ENCODE measurements around the gene RAPGEF1. TPM values are rescaled to one million over a fixed set of nuclear protein-coding genes. Genes with fewer than 3 reads are reported as not detected.

RAPGEF1 gene
- total RNA-seq, 1 experiment from 2014 or later = 61.5 TPM

DNA sequence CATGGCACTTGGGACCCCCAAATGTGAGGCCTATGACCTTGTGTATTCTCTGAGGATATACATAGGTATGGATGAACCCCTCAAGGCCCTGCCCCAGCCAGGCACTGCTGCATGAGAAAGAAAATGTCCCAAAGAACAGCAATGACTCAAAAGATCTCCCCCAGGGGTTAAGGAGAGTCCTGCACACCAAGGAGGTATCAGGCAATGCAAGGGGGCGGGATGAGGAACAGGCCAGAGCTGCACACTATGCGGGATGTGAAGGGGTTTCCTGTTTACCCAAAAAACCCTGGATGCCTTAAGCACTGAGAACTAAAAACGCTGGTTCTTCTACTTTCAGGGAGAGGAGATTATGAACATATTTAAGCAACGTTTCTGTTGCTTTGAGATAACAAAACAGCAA is 3.4 kb downstream of the RAPGEF1 start:
- intact Hi-C loops (cut with micrococcal nuclease; ENCODE audit: unreplicated experiment) = no loop called here
- Histone ChIP-seq H3K9me3 (ENCODE audit: low read depth, low read length, poor library complexity, severe bottlenecking) (no peaks in the 10 kb centered on the region), H3K4me3 (ENCODE audit: low read depth, low read length, poor library complexity, severe bottlenecking) (no peak overlapping the region), H3K36me3 (ENCODE audit: insufficient read depth, low read length, poor library complexity, severe bottlenecking) (no peaks in the 10 kb centered on the region), H3K27me3 (replicated peaks; ENCODE audit: insufficient read depth, low read depth, low read length, poor library complexity) (no peaks in the 10 kb centered on the region), H3K27ac (ENCODE audit: low read depth, low read length, poor library complexity, severe bottlenecking) (no peak overlapping the region), H3K4me1 (ENCODE audit: insufficient read depth, low read length, poor library complexity, severe bottlenecking) (peaks cover 28% of the 10 kb centered on the region)
- ChIA-PET CTCF (no interaction called here), POLR2A (ENCODE audit: low non-redundant PET) (no interaction called here)
- no peak for DNase-seq (ENCODE audit: low spot score)
- no TSS peak for BruUV-seq (replicated peaks)
- TF ChIP-seq, protein P1, sequence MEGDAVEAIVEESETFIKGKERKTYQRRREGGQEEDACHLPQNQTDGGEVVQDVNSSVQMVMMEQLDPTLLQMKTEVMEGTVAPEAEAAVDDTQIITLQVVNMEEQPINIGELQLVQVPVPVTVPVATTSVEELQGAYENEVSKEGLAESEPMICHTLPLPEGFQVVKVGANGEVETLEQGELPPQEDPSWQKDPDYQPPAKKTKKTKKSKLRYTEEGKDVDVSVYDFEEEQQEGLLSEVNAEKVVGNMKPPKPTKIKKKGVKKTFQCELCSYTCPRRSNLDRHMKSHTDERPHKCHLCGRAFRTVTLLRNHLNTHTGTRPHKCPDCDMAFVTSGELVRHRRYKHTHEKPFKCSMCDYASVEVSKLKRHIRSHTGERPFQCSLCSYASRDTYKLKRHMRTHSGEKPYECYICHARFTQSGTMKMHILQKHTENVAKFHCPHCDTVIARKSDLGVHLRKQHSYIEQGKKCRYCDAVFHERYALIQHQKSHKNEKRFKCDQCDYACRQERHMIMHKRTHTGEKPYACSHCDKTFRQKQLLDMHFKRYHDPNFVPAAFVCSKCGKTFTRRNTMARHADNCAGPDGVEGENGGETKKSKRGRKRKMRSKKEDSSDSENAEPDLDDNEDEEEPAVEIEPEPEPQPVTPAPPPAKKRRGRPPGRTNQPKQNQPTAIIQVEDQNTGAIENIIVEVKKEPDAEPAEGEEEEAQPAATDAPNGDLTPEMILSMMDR (conservative IDR thresholded peaks at IDR 0.05; ENCODE audit: low read depth, low read length) = no peak
- TF ChIP-seq EZH2 (IDR thresholded peaks at IDR 0.05; ENCODE audit: borderline replicate concordance, low read depth, low read length, poor library complexity, severe bottlenecking) = no peak

DNA sequence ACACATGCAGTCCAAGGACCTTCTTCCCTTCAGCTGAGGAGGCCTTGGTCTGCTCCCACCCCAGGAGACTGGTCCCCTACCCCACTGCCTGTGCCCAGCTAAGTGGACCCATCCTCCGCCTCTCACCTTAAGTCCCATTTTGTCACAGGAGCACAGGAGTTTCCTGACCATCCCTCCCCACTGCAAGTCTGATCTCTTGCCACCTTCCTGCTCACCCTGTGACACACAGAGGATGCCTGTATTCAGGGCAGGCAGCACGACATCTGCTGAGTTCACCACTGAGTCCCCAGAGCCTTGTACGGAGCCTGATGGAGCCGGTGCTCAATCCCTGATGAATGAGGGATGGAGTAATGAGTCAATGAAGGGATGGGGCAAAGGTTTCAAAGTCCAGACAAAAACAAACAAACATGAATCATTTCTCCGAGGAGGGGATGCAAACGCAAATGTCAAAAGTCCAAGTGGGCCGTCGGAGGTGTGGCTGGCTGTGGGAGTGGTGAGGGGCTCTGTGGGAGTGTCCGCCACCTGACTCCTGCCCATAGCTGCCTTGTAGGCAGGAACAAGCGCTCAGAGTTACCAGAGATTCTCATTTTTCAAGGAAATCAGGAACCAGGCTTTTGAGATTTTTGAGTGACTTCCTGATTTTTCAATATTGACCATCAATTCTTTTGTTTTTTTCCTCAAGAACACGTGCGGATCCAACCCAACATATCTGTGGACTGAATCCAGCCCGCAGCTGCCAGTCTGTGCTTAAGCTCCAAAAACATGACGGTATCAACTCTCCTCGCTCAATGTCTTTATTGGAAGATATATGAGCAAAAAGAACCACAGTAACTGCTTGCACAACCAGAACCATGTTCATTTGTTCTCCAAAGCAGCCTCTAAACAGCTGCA is 4.4 kb downstream of the RAPGEF1 start:
- Histone ChIP-seq H3K4me1 (ENCODE audit: insufficient read depth, low read length, poor library complexity, severe bottlenecking) (peaks cover 28% of the 10 kb centered on the region), H3K4me3 (ENCODE audit: low read depth, low read length, poor library complexity, severe bottlenecking) (no peak overlapping the region), H3K36me3 (ENCODE audit: insufficient read depth, low read length, poor library complexity, severe bottlenecking) (no peaks in the 10 kb centered on the region), H3K27ac (ENCODE audit: low read depth, low read length, poor library complexity, severe bottlenecking) (no peak overlapping the region), H3K9me3 (ENCODE audit: low read depth, low read length, poor library complexity, severe bottlenecking) (no peaks in the 10 kb centered on the region), H3K27me3 (replicated peaks; ENCODE audit: insufficient read depth, low read depth, low read length, poor library complexity) (no peaks in the 10 kb centered on the region)
- DNase-seq (ENCODE audit: low spot score) = no peak
- CTCF ChIA-PET = interaction anchor here (0.7 kb wide), 1 partner anchor 144 kb away, joined by 5 read pairs; no protein-coding TSS in a partner anchor
- BruUV-seq (replicated peaks) = no TSS peak
- TF ChIP-seq, protein P1 (conservative IDR thresholded peaks at IDR 0.05; ENCODE audit: low read depth, low read length) = no peak
- no peak for TF ChIP-seq EZH2 (IDR thresholded peaks at IDR 0.05; ENCODE audit: borderline replicate concordance, low read depth, low read length, poor library complexity, severe bottlenecking)
- intact Hi-C loops (cut with micrococcal nuclease; ENCODE audit: unreplicated experiment) = no loop called here
- POLR2A ChIA-PET (ENCODE audit: low non-redundant PET) = interaction anchor here (0.5 kb wide), 1 partner anchor 150 kb away, joined by 13 read pairs; no protein-coding TSS in a partner anchor

DNA sequence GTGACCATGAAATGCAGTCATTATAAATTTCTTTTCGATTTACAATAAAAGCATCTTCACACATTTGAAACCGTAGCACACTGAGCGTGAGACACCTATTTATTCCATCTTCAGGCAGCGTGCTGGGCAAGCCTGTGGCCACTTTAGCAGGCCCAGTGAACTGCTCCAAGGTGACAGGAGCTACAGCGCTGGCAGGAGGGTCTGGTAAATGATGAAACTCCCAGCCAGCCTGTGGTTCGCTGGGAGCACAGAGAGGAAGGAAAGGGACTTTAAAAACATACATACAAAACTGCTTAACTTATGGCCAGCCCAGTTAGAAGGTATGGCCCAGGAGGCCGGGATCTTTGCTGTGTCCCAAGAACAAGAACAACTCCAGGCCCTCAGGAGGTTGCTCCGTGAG is 5.1 kb downstream of the RAPGEF1 start:
- intact Hi-C loops (cut with micrococcal nuclease; ENCODE audit: unreplicated experiment) = no loop called here
- DNase-seq (ENCODE audit: low spot score) = no peak
- Histone ChIP-seq H3K27me3 (replicated peaks; ENCODE audit: insufficient read depth, low read depth, low read length, poor library complexity) (no peaks in the 10 kb centered on the region), H3K4me3 (ENCODE audit: low read depth, low read length, poor library complexity, severe bottlenecking) (no peak overlapping the region), H3K27ac (ENCODE audit: low read depth, low read length, poor library complexity, severe bottlenecking) (no peak overlapping the region), H3K4me1 (ENCODE audit: insufficient read depth, low read length, poor library complexity, severe bottlenecking) (peaks cover 28% of the 10 kb centered on the region), H3K36me3 (ENCODE audit: insufficient read depth, low read length, poor library complexity, severe bottlenecking) (no peaks in the 10 kb centered on the region), H3K9me3 (ENCODE audit: low read depth, low read length, poor library complexity, severe bottlenecking) (no peaks in the 10 kb centered on the region)
- TF ChIP-seq, protein P1 (conservative IDR thresholded peaks at IDR 0.05; ENCODE audit: low read depth, low read length) = no peak
- no peak for TF ChIP-seq EZH2 (IDR thresholded peaks at IDR 0.05; ENCODE audit: borderline replicate concordance, low read depth, low read length, poor library complexity, severe bottlenecking)
- no TSS peak for BruUV-seq (replicated peaks)
- ChIA-PET POLR2A (ENCODE audit: low non-redundant PET) (no interaction called here), CTCF (no interaction called here)

Measured in A673 (cell line).